Cardiac fibroblast (primary cell): ENCODE measurements around the gene TSPAN2.
A peak's percentile ranks its signal among the peaks of the same experiment; 100 is the strongest.

Experiments
- DNase-seq, 2 donors: peaks; one replicate each; pipeline versions ENCODE4 v3.0.0 to v3.0.0-alpha.2; 2010; ENCODE audit warnings: low read depth in 2 of 2
- H3K4me3 ChIP-seq, 2 donors: replicated peaks in 1 of 2; 1 replicate in 1 of 2; 2 replicates in 1 of 2; pipeline ENCODE4 v1.5.1; 2011; ENCODE audit warnings: low read depth in 2 of 2, low read length in 2 of 2, mild to moderate bottlenecking in 2 of 2, moderate library complexity in 1 of 2
- CTCF ChIP-seq: IDR thresholded peaks from one replicate; pipeline ENCODE4 v1.5.1; 2011; ENCODE audit warnings: low read depth, mild to moderate bottlenecking, low read length, inconsistent platforms

TSPAN2 gene

GRCh38 chr1:115134850-115135480 is 45.7 kb upstream of the TSPAN2 start:
- TF ChIP-seq CTCF: peak; percentile 21
- peak; percentile 76 to 92 for DNase-seq

GRCh38 chr1:115134231-115134630 is 44.9 kb upstream of the TSPAN2 start:
- DNase-seq: no peak
- no peak for TF ChIP-seq CTCF
- H3K4me3 ChIP-seq: no peak overlapping the region

More at GRCh38 chr1:115134850-115135480, 45.7 kb upstream of the TSPAN2 start:
- no peak overlapping the region for H3K4me3 ChIP-seq

GRCh38 chr1:115133440-115133839 is 44.1 kb upstream of the TSPAN2 start:
- H3K4me3 ChIP-seq: no peak overlapping the region
- TF ChIP-seq CTCF: no peak
- DNase-seq: peak; percentile 55 to 59

DNA sequence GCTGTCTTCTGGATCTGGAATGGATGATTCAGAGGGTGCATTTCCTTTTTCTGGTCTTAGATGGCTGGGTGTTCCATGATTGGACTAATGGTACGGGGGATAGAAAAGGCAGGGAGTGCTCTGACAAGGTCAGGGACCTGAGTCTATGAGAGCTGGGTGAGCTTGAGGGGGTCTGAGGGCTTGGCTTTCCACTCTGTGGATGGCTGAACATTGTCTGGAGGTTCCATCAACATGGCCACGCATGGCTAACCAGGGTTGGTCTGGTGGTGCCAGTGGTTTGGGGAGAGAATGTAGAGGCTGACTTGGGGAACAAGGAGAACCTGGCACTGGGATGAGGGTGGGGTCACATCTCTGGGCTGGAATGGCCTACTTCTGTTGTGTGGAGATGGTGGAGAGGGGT is 41.5 kb upstream of the TSPAN2 start:
- no peak for TF ChIP-seq CTCF
- DNase-seq: no peak
- no peak overlapping the region for H3K4me3 ChIP-seq

DNA sequence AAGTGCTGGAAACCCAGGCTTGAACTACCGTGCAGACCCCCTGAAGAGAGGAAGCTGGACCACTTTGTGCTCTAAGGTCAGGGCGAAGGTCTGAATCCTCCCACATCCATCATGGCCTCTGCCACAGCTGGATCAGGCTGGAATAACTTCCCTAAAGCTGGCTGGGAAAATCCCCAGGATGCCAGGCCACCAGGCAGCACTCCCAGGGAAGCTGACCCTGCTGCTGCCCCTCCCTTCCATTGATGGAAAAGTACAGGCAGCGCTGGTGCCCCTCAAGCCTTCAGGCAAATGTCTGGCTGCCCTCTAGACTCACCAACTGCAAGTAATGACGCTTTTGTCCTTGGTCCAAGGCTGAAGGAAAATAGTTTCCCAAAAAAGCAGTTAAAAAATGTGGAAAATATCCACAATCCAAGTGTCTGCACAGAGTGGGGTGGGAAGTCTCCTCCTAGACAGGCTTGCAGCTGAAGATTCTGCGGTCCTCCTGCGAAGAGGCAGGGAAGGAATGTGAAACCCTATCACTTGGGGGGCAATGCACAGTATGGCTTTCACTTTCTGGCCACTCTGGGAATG is 39.9 kb upstream of the TSPAN2 start:
- no peak for DNase-seq
- no peak overlapping the region for H3K4me3 ChIP-seq
- no peak for TF ChIP-seq CTCF

DNA sequence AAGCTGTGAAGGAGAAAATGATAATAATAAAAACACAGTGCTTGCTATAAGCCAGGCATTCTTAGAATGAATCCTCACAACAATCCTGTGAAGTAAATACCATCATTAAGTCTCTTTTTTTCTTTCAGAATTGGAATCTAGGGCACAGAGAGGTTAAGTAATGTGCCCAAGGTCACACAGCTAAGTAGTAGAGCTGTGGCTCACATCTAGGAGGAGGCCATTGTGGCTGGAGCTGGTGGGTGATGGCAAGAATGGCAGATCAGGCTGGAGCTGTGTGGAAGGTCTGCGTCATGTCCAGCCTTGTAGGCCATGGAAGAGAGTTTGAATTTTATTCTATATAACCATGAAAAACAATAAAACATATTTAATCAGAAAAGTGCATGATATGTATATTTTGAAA is 38.2 kb upstream of the TSPAN2 start:
- DNase-seq: no peak
- H3K4me3 ChIP-seq: no peak overlapping the region
- no peak for TF ChIP-seq CTCF

DNA sequence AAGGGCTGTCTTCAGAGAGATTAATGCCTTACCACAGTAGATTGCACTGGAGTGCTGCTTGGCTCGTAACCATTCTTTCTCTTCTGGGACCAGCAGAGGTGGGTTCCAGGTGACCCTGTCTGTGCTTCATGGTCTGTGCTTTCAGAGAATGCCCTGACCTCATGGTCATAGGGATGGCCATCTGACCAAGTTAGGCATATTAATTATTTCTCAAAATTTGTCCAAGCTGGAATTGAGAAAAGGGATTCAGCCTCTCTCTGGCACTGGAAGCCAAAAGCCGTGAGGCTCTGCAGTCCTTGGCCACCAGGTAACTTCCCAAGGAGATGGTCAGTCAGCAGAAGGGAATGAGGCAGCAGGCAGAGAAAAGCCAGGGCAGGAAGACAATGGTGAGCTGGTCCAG is 37.2 kb upstream of the TSPAN2 start:
- H3K4me3 ChIP-seq: no peak overlapping the region
- no peak for DNase-seq
- TF ChIP-seq CTCF: no peak
